ENCODE measurements around the gene BRPF3.

DNA sequence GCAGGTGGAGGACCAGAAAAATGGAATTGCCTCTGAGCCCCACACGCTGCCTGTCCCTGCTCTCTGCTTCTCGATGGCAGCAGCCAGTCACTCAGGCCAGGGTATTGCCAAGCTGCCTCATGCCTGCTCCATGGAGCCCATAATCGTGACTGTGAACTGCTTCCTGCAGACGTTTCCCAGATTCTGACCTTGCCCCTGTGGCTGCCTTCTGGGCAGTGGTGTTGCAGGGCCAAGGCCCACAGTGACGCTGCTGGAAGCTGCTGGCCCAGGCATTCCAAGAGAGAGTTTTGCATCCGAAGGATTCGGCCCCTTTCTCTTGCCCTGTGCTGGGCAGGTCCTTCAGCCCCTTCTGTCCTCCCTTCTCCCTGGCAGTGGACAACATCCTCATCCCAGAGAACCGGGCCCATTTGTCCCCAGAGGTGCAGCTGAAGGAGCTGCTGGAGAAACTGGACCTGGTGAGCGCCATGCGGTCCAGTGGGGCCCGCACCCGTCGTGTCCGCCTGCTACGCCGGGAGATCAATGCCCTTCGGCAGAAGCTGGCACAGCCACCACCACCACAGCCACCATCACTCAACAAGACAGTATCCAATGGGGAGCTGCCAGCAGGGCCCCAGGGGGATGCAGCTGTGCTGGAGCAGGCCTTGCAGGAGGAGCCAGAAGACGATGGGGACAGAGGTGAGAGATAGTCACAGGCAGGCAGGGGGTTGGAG lies 14.5 kb downstream of the BRPF3 start:
- TF ChIP-seq, protein P1, sequence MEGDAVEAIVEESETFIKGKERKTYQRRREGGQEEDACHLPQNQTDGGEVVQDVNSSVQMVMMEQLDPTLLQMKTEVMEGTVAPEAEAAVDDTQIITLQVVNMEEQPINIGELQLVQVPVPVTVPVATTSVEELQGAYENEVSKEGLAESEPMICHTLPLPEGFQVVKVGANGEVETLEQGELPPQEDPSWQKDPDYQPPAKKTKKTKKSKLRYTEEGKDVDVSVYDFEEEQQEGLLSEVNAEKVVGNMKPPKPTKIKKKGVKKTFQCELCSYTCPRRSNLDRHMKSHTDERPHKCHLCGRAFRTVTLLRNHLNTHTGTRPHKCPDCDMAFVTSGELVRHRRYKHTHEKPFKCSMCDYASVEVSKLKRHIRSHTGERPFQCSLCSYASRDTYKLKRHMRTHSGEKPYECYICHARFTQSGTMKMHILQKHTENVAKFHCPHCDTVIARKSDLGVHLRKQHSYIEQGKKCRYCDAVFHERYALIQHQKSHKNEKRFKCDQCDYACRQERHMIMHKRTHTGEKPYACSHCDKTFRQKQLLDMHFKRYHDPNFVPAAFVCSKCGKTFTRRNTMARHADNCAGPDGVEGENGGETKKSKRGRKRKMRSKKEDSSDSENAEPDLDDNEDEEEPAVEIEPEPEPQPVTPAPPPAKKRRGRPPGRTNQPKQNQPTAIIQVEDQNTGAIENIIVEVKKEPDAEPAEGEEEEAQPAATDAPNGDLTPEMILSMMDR (IDR thresholded peaks at IDR 0.05; ENCODE audit: low read length) = no peak
- no peak for TF ChIP-seq EZH2 (IDR thresholded peaks at IDR 0.05; ENCODE audit: borderline replicate concordance, low read length)
